SU-DHL-6 (cell line): Measurements from ENCODE around the gene CCDC116.

Experiments
- H2AFZ ChIP-seq: fragments of 200-600 bp; sonication (generic); 2 replicates; pipeline ENCODE4 v1.6.1; 2014; ENCODE audit warnings: low read depth, mild to moderate bottlenecking, moderate library complexity, mixed read lengths, antibody characterized with exemption, low read length; ENCODE audit not compliant: severe bottlenecking
- H3F3A ChIP-seq: fragments of 200-600 bp; shearing (Covaris generic); 2 replicates; pipeline ENCODE4 v1.6.0; 2016; ENCODE audit warnings: antibody characterized with exemption, mild to moderate bottlenecking; ENCODE audit not compliant: insufficient read depth
- H3K27ac ChIP-seq: fragments of 200-600 bp; sonication (generic); 2 replicates; pipeline ENCODE4 v1.5.1; 2016; ENCODE audit warnings: low read depth, mild to moderate bottlenecking, low read length, moderate library complexity, mixed read lengths
- H3K27me3 ChIP-seq: fragments of 200-600 bp; sonication (generic), shearing (Covaris generic); 2 replicates; pipeline ENCODE4 v1.6.0; 2014; ENCODE audit warnings: mild to moderate bottlenecking, low read length
- H3K36me3 ChIP-seq: fragments of 200-600 bp; sonication (generic); 2 replicates; pipeline ENCODE4 v1.6.1; 2014; ENCODE audit warnings: mild to moderate bottlenecking, low read length, mixed read lengths
- H3K4me2 ChIP-seq: fragments of 300-600, 200-600 bp; shearing (Covaris generic), sonication (generic); 2 replicates; pipeline ENCODE4 v1.6.0; 2014; ENCODE audit warnings: low read length, low read depth, mild to moderate bottlenecking; ENCODE audit not compliant: poor library complexity, severe bottlenecking
- H3K4me3 ChIP-seq: fragments of 200-600 bp; sonication (generic); 2 replicates; pipeline ENCODE4 v1.5.1; 2014; ENCODE audit warnings: antibody characterized with exemption, low read length, mild to moderate bottlenecking, mixed read lengths; ENCODE audit not compliant: insufficient read depth, poor library complexity, severe bottlenecking
- H3K79me2 ChIP-seq: fragments of 200-600 bp; sonication (generic); 2 replicates; pipeline ENCODE4 v1.6.1; 2014; ENCODE audit warnings: mild to moderate bottlenecking, low read length, moderate library complexity; ENCODE audit not compliant: insufficient read depth
- H3K9ac ChIP-seq: fragments of 200-600 bp; sonication (generic); 2 replicates; pipeline ENCODE4 v1.7.0; 2014; ENCODE audit warnings: mild to moderate bottlenecking, low read length
- H3K9me2 ChIP-seq: fragments of 200-600 bp; sonication (generic); replicated peaks from 2 replicates; pipeline ENCODE4 v1.6.1; 2014; ENCODE audit warnings: low read length; ENCODE audit not compliant: insufficient read depth
- H3K9me3 ChIP-seq: fragments of 200-600 bp; sonication (generic); 2 replicates; pipeline ENCODE4 v1.6.1; 2014; ENCODE audit warnings: low read length, mixed read lengths; ENCODE audit not compliant: insufficient read depth
- H4K20me1 ChIP-seq: fragments of 200-600 bp; sonication (generic); 2 replicates; pipeline ENCODE4 v1.6.1; 2014; ENCODE audit warnings: low read depth, mild to moderate bottlenecking, antibody characterized with exemption, low read length, moderate library complexity, mixed read lengths
- EZH2phosphoT487 ChIP-seq: fragments of 200-600 bp; sonication (generic), shearing (Covaris generic); conservative IDR thresholded peaks from 2 replicates; pipeline ENCODE4 v1.6.1; 2018; ENCODE audit warnings: mild to moderate bottlenecking, antibody characterized with exemption, low read length, moderate library complexity, mixed read lengths
- TF ChIP-seq, protein P1 (sequence below): fragments of 200-600 bp; sonication (generic); IDR thresholded peaks from one replicate; pipeline ENCODE4 v1.5.1; 2017; ENCODE audit warnings: antibody characterized with exemption, mild to moderate bottlenecking, low read length, moderate library complexity; ENCODE audit not compliant: insufficient read depth, poor library complexity, severe bottlenecking

CCDC116 gene

DNA sequence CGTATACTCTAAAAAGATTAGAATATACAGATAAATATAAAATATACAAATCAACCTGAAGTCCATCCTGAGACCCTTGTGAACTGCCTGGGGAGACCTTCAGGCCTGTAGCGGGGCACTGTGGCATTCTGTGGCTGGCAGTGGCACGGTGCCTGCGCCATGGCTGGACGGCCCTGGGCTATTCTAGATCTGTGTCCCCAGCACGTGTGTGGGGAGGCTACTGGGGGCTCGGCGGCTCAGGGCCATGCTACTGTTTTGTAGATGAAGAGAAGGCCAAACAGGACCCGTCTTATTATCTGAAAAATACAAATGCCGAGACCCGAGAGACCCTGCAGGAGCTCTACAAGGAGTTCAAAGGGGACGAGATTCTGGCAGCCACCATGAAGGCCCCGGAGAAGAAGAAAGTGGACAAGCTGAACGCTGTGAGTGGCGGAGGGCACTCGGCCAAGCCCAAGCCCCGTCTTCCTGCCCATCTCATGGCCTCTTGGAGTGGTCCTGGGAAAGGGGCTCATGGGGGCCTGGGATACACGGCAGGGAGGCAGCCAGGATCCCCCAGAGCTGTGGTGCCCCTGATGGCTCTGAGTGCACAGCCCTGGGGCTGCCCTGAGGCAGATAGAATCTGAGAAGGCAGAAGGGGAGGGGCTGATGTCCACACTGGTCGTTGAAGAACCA is 52.1 kb downstream of the CCDC116 start:
- no peak overlapping the region for H3K4me3 ChIP-seq
- H4K20me1 ChIP-seq: no peaks in the 10 kb centered on the region
- no peaks in the 10 kb centered on the region for H3K36me3 ChIP-seq
- H3K9me3 ChIP-seq: no peaks in the 10 kb centered on the region
- H3K9me2 ChIP-seq: no peaks in the 10 kb centered on the region
- H3F3A ChIP-seq: no peaks in the 10 kb centered on the region
- no peak overlapping the region for H3K4me2 ChIP-seq
- TF ChIP-seq, protein P1, sequence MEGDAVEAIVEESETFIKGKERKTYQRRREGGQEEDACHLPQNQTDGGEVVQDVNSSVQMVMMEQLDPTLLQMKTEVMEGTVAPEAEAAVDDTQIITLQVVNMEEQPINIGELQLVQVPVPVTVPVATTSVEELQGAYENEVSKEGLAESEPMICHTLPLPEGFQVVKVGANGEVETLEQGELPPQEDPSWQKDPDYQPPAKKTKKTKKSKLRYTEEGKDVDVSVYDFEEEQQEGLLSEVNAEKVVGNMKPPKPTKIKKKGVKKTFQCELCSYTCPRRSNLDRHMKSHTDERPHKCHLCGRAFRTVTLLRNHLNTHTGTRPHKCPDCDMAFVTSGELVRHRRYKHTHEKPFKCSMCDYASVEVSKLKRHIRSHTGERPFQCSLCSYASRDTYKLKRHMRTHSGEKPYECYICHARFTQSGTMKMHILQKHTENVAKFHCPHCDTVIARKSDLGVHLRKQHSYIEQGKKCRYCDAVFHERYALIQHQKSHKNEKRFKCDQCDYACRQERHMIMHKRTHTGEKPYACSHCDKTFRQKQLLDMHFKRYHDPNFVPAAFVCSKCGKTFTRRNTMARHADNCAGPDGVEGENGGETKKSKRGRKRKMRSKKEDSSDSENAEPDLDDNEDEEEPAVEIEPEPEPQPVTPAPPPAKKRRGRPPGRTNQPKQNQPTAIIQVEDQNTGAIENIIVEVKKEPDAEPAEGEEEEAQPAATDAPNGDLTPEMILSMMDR: no peak
- no peak for TF ChIP-seq EZH2phosphoT487
- H3K27me3 ChIP-seq: no peaks in the 10 kb centered on the region
- no peak overlapping the region for H3K9ac ChIP-seq
- H3K27ac ChIP-seq: no peak overlapping the region
- H2AFZ ChIP-seq: no peak overlapping the region
- no peaks in the 10 kb centered on the region for H3K79me2 ChIP-seq

DNA sequence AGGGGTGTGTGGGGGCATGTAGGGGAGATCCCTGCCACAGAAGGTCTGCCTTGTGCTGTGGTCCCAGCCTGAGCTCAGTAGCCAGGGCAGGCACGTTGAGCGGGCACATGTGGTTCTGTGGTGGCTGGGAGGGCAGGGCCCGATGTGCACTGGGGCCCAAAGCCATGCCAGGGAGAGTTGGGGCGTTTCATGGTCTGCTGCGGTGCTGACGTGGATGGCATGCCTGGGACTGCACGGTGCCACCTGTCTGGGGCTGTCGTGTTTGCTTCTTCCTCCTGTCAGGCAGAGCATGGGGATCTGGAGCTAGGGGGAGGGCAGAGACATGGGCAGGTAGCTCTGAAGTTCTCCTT is 52.6 kb downstream of the CCDC116 start:
- Histone ChIP-seq H3K27ac (no peak overlapping the region), H3K79me2 (no peaks in the 10 kb centered on the region), H3K9me3 (no peaks in the 10 kb centered on the region), H3K9ac (no peak overlapping the region), H3K27me3 (no peaks in the 10 kb centered on the region), H3F3A (no peaks in the 10 kb centered on the region), H2AFZ (no peak overlapping the region), H3K4me3 (no peak overlapping the region), H3K4me2 (no peak overlapping the region), H3K9me2 (no peaks in the 10 kb centered on the region), H4K20me1 (no peaks in the 10 kb centered on the region), H3K36me3 (no peaks in the 10 kb centered on the region)
- no peak for TF ChIP-seq EZH2phosphoT487
- TF ChIP-seq, protein P1: no peak

DNA sequence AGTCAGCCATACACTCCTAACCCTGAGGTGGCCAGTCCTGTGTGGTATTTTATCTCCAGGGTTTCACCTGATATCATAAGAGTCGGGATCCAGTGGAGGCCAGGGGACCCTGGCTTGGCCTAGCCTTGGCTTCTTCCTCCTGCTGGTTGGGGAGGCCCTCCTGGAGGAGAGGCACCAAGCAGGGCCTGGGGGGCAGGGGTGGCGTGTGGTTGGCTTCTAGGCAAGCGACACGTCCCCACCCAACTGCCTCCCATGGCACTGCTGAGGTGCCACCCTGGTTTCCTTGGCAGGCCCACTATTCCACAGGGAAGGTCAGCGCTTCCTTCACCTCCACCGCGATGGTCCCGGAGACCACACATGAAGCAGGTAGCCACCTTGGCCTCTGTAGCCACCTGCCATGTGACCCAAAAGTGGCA is 53.6 kb downstream of the CCDC116 start:
- Histone ChIP-seq H3K4me3 (no peak overlapping the region), H3K27me3 (no peaks in the 10 kb centered on the region), H3K9me2 (no peaks in the 10 kb centered on the region), H4K20me1 (no peaks in the 10 kb centered on the region), H3K79me2 (no peaks in the 10 kb centered on the region), H3F3A (no peaks in the 10 kb centered on the region), H3K27ac (no peak overlapping the region), H3K9me3 (no peaks in the 10 kb centered on the region), H3K9ac (no peak overlapping the region), H2AFZ (no peak overlapping the region), H3K4me2 (no peak overlapping the region), H3K36me3 (no peaks in the 10 kb centered on the region)
- TF ChIP-seq EZH2phosphoT487: no peak
- TF ChIP-seq, protein P1: no peak
